Thoracic aorta (tissue), 2 donors: Measurements from ENCODE around the gene NSMCE1. TPM values are rescaled to one million over a fixed set of nuclear protein-coding genes. Genes with fewer than 3 reads are reported as not detected.

Experiments used
- ATAC-seq: fragments of 150-250 bp; one replicate; pipeline ENCODE4 v1.8.0; 2017; ENCODE audit warnings: low read depth; ENCODE audit not compliant: insufficient number of reproducible peaks, low FRiP score
- DNase-seq: peaks from one replicate; pipeline ENCODE4 v3.0.0-alpha.2; 2020; ENCODE audit warnings: low spot score
- H3K27ac ChIP-seq, 2 donors: fragments of 200-600 bp; sonication (generic); 1 replicate in 1 of 2; 2 replicates in 1 of 2; pipeline ENCODE4 v1.5.1; 2016; ENCODE audit warnings: mild to moderate bottlenecking in 2 of 2, moderate library complexity in 2 of 2
- H3K27me3 ChIP-seq: fragments of 200-600 bp; sonication (generic); replicated peaks from 2 replicates; pipeline ENCODE4 v1.6.0; 2016; ENCODE audit warnings: mild to moderate bottlenecking; ENCODE audit not compliant: insufficient read depth
- H3K36me3 ChIP-seq: fragments of 200-600 bp; sonication (generic); one replicate; pipeline ENCODE4 v1.5.1; 2016
- H3K4me1 ChIP-seq, 2 donors: fragments of 200-600 bp; sonication (generic); 1 replicate in 1 of 2; 2 replicates in 1 of 2; pipeline versions ENCODE4 v1.5.1 to v1.6.0; 2016; ENCODE audit warnings: low read depth in 2 of 2, mild to moderate bottlenecking in 1 of 2; ENCODE audit not compliant: control insufficient read depth in 1 of 2
- H3K4me3 ChIP-seq: fragments of 200-600 bp; sonication (generic); 2 replicates; pipeline ENCODE4 v1.5.1; 2016; ENCODE audit warnings: mild to moderate bottlenecking
- H3K9me3 ChIP-seq: fragments of 200-600 bp; sonication (generic); 2 replicates; pipeline ENCODE4 v1.5.1; 2016
- total RNA-seq, 2 donors: library from RNA; depleted of rRNA; stranded (reverse); fragments of >200 nt; gene quantifications; one replicate each; pipeline versions ENCODE4 v1.1.0 to v1.2.3, GENCODE V29; 2016
- TF ChIP-seq, protein P1 (sequence below): fragments of 200-600 bp; sonication (generic); IDR thresholded peaks from one replicate; pipeline ENCODE4 v1.5.1; 2019; ENCODE audit warnings: antibody characterized with exemption

Gene NSMCE1
- total RNA-seq, 2 donors from 2014 or later: 23.8 to 44.5 TPM

DNA sequence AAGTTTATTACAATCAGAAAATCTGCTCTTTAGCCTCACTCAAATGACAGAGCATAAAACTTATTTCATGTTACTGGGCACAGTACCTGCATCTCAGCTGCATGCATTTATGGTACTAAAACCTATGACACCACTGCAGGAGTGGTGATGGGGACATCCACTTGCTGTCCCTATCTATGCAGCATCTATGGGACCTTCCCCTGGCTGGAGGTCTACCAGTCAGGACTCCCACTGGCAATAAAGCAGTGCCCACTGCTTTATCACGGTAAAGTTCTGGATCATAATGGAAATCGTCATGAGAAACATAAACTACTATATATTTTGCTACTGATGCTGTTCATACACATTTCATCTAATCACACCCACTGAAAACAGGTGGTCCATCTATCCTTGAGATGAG, 26.2 kb downstream of the NSMCE1 start:
- Histone ChIP-seq H3K36me3 (no peaks in the 10 kb centered on the region), H3K27ac (peak overlapping the region; percentile 84 to 90), H3K9me3 (no peaks in the 10 kb centered on the region), H3K4me1 (peaks cover 52 to 65% of the 10 kb centered on the region in 2 donors), H3K4me3 (peak overlapping the region; percentile 69), H3K27me3 (no peaks in the 10 kb centered on the region)
- ATAC-seq (no peak), DNase-seq (no peak)
- TF ChIP-seq, protein P1, sequence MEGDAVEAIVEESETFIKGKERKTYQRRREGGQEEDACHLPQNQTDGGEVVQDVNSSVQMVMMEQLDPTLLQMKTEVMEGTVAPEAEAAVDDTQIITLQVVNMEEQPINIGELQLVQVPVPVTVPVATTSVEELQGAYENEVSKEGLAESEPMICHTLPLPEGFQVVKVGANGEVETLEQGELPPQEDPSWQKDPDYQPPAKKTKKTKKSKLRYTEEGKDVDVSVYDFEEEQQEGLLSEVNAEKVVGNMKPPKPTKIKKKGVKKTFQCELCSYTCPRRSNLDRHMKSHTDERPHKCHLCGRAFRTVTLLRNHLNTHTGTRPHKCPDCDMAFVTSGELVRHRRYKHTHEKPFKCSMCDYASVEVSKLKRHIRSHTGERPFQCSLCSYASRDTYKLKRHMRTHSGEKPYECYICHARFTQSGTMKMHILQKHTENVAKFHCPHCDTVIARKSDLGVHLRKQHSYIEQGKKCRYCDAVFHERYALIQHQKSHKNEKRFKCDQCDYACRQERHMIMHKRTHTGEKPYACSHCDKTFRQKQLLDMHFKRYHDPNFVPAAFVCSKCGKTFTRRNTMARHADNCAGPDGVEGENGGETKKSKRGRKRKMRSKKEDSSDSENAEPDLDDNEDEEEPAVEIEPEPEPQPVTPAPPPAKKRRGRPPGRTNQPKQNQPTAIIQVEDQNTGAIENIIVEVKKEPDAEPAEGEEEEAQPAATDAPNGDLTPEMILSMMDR: no peak

DNA sequence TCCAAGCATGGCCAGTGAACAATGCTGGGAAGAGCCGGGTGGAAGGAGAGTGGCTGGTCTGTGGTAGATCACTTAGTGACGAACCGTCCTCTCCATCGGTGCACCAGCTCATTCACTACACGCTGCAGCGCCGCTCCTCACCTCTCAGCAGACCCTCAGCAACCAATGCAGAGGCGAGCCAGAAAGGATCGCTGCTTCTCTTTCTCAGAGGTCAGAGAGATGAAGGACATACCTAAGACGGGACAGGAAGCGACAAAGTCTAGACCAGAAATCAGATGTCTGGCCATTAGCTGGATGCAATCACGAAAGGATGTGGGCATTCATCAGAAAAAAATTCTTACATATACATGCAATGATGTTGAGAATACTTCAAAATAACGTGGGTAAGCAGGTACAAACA, 26.9 kb downstream of the NSMCE1 start:
- Histone ChIP-seq H3K4me1 (peaks cover 52 to 63% of the 10 kb centered on the region in 2 donors), H3K27me3 (no peaks in the 10 kb centered on the region), H3K9me3 (no peaks in the 10 kb centered on the region), H3K27ac (peak overlapping the region; percentile 84 to 90), H3K36me3 (no peaks in the 10 kb centered on the region), H3K4me3 (no peak overlapping the region)
- TF ChIP-seq, protein P1: no peak
- ATAC-seq: no peak
- DNase-seq: no peak

DNA sequence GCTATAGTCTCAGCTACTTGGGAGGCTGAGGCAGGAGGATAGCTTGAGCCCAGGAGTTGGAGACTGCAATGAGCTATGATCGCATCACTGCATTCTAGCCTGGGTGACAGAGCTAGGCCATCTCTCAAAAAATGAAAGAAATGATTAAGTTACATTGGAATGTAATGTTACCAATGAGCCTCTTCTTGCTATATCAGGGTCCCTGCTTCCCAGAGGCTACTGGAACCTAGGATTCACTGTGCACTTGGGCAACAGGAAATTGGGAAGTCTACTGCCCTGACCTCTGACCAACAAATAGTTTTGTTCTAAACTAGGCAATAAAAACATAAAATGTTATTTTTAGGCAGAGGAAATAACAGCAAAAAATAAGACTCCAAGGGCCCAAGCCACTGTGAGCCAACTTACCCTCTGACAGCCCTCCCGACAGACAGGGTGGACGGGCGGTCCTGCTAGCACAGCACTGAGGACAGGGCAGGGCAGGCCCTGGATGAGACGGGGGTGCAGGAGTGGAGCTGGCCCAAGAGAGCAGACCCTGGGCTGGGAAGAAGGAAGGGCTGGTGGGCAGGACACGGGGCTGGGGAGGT, 27.5 kb downstream of the NSMCE1 start:
- no peak for ATAC-seq
- TF ChIP-seq, protein P1: no peak
- DNase-seq: no peak
- Histone ChIP-seq H3K36me3 (no peaks in the 10 kb centered on the region), H3K27ac (peak overlapping the region; percentile 32 to 90), H3K4me1 (peaks cover 48 to 57% of the 10 kb centered on the region in 2 donors), H3K9me3 (no peaks in the 10 kb centered on the region), H3K4me3 (no peak overlapping the region), H3K27me3 (no peaks in the 10 kb centered on the region)

DNA sequence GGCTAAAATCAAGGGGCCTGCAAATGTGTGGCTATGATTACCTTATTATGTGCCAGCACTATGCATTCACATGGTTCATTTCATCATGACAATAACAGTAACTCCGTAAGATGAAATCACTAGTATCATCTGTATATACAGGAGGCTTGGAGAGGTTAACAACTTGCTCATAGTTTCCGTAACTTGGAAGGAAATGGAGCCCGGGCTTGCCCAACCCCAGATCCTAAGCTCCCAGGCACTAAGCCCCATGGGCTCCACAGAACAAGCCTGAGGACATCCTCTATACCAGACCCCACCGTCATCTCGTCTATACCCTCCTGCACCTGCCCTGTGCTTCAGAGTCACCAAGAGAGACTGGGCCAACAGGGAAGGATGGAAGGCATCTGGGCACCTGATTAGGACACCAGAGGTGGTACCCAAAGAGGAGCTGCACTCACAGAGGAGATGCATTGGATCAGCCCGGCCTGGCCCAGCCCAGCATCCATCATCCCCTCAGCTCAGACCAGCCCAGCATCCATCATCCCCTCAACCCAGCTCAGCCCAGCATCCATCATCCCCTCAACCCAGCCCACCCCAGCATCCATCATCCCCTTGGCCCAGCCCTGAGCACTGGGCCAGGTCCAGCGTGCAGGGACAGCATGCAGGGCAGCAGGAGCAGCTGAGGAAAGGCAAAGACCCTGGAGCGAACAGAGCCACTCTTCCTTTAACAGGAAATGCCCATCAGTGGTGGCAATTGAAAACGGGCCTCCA, 28.5 kb downstream of the NSMCE1 start:
- H3K36me3 ChIP-seq: no peaks in the 10 kb centered on the region
- H3K9me3 ChIP-seq: no peaks in the 10 kb centered on the region
- no peaks in the 10 kb centered on the region for H3K27me3 ChIP-seq
- TF ChIP-seq, protein P1: no peak
- no peak overlapping the region for H3K4me3 ChIP-seq
- DNase-seq (no peak), ATAC-seq (no peak)
- H3K27ac ChIP-seq: peak overlapping the region; percentile 32 to 90
- H3K4me1 ChIP-seq: peaks cover 38 to 57% of the 10 kb centered on the region in 2 donors

DNA sequence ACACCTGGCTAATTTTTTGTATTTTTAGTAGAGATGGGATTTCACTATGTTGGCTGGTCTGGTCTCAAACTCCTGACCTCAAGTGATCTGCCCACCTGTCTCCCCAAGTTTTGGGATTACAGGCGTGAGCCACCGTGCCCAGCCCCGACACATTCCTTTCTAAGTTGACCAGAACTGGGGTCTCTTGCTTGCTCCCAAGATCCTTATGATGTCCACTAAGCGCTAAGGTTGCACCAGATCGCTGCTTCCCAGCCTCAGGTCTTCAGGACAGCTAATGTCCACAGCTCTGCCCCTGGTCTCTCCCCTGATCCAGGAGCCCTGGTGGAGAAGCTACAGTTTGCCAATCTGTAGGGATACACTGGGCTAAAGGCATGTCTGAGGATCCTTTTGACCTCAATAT, 29.5 kb downstream of the NSMCE1 start:
- ATAC-seq: no peak
- Histone ChIP-seq H3K27me3 (no peaks in the 10 kb centered on the region), H3K4me1 (peaks cover 28 to 55% of the 10 kb centered on the region in 2 donors), H3K27ac (no peak overlapping the region), H3K36me3 (no peaks in the 10 kb centered on the region), H3K9me3 (no peaks in the 10 kb centered on the region), H3K4me3 (no peak overlapping the region)
- TF ChIP-seq, protein P1: no peak
- no peak for DNase-seq
